Duodenal mucosa (tissue), 2 donors: ENCODE results near the gene NLRP1.

ENCODE experiments used
- H3K27ac ChIP-seq: one replicate; pipeline ENCODE4 v1.7.0; 2013; ENCODE audit warnings: low read depth, low read length
- H3K27me3 ChIP-seq, 2 donors: one replicate each; pipeline ENCODE4 v1.7.0; 2013; ENCODE audit warnings: low read length in 2 of 2, control low read depth in 1 of 2; ENCODE audit not compliant: insufficient read depth in 2 of 2, control insufficient read depth in 1 of 2
- H3K36me3 ChIP-seq, 2 donors: one replicate each; pipeline ENCODE4 v1.7.0; 2013; ENCODE audit warnings: low read length in 2 of 2, control low read depth in 1 of 2; ENCODE audit not compliant: insufficient read depth in 2 of 2, control insufficient read depth in 1 of 2
- H3K4me1 ChIP-seq, 2 donors: one replicate each; pipeline ENCODE4 v1.7.0; 2013; ENCODE audit warnings: low read length in 2 of 2, control low read depth in 1 of 2; ENCODE audit not compliant: insufficient read depth in 2 of 2, control insufficient read depth in 1 of 2
- H3K4me3 ChIP-seq, 2 donors: one replicate each; pipeline ENCODE4 v1.7.0; 2013; ENCODE audit warnings: low read length in 2 of 2, low read depth in 1 of 2
- H3K9ac ChIP-seq, 2 donors: one replicate each; pipeline ENCODE4 v1.7.0; 2013; ENCODE audit warnings: low read length in 2 of 2, low read depth in 1 of 2
- H3K9me3 ChIP-seq, 2 donors: one replicate each; pipeline ENCODE4 v1.7.0; 2013; ENCODE audit warnings: low read length in 2 of 2, control low read depth in 1 of 2; ENCODE audit not compliant: control insufficient read depth in 1 of 2

Gene NLRP1

GRCh38 chr17:5558815-5559785, 25.2 kb downstream of the NLRP1 start:
- H3K9me3 ChIP-seq, result no peaks in the 10 kb centered on the region
- no peaks in the 10 kb centered on the region for H3K4me1 ChIP-seq
- H3K27ac ChIP-seq, result no peak overlapping the region
- H3K27me3 ChIP-seq, result no peaks in the 10 kb centered on the region
- no peak overlapping the region for H3K9ac ChIP-seq
- peaks cover 0 to 16% of the 10 kb centered on the region in 2 donors for H3K36me3 ChIP-seq
- H3K4me3 ChIP-seq, result no peak overlapping the region

- no peak overlapping the region for H3K27ac ChIP-seq
- H3K9ac ChIP-seq, result no peak overlapping the region
- H3K27me3 ChIP-seq, result no peaks in the 10 kb centered on the region
- H3K4me1 ChIP-seq, result no peaks in the 10 kb centered on the region
- H3K9me3 ChIP-seq, result no peaks in the 10 kb centered on the region
- peaks cover 0 to 16% of the 10 kb centered on the region in 2 donors for H3K36me3 ChIP-seq
- H3K4me3 ChIP-seq, result no peak overlapping the region
Observed at GRCh38 chr17:5557990-5558389, 26.3 kb downstream of the NLRP1 start.

- H3K4me3 ChIP-seq, result no peak overlapping the region
- H3K4me1 ChIP-seq, result no peaks in the 10 kb centered on the region
- H3K9me3 ChIP-seq, result no peaks in the 10 kb centered on the region
- H3K27ac ChIP-seq, result no peak overlapping the region
- H3K36me3 ChIP-seq, result peaks cover 0 to 20% of the 10 kb centered on the region in 2 donors
- no peaks in the 10 kb centered on the region for H3K27me3 ChIP-seq
- H3K9ac ChIP-seq, result no peak overlapping the region
Observed at GRCh38 chr17:5557485-5557884, 26.8 kb downstream of the NLRP1 start.

DNA sequence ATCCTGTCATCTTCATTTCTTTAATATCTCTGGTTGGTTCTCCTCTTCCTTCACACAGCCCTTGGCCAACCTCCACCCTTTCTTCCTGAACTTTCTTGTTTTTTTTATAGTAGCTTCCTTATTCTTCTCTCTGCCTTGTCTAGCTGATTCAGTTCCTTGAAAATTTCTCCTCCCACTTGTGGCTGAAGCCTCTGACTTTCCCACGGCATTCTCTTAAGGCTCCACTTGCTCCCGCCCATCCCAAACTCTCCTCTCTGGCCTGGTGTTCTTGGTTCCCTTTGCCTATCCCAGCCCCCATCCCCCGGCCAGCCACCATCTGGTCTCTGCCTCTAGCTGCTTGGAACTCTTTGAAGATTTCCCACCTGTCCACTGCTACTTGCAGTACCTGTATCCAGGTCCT, 29.1 kb downstream of the NLRP1 start:
- H3K27me3 ChIP-seq, result no peaks in the 10 kb centered on the region
- H3K36me3 ChIP-seq, result peaks cover 0 to 14% of the 10 kb centered on the region in 2 donors
- H3K27ac ChIP-seq, result no peak overlapping the region
- H3K4me1 ChIP-seq, result no peaks in the 10 kb centered on the region
- no peak overlapping the region for H3K4me3 ChIP-seq
- H3K9me3 ChIP-seq, result no peaks in the 10 kb centered on the region
- H3K9ac ChIP-seq, result no peak overlapping the region

- H3K27me3 ChIP-seq, result no peaks in the 10 kb centered on the region
- no peak overlapping the region for H3K9ac ChIP-seq
- H3K36me3 ChIP-seq, result peaks cover 0 to 10% of the 10 kb centered on the region in 2 donors
- no peak overlapping the region for H3K27ac ChIP-seq
- H3K9me3 ChIP-seq, result no peaks in the 10 kb centered on the region
- H3K4me3 ChIP-seq, result no peak overlapping the region
- no peaks in the 10 kb centered on the region for H3K4me1 ChIP-seq
Observed at GRCh38 chr17:5553479-5553878, 30.8 kb downstream of the NLRP1 start.

GRCh38 chr17:5552841-5553240, 31.5 kb downstream of the NLRP1 start:
- no peak overlapping the region for H3K27ac ChIP-seq
- H3K36me3 ChIP-seq, result peaks cover 0 to 11% of the 10 kb centered on the region in 2 donors
- H3K9me3 ChIP-seq, result no peaks in the 10 kb centered on the region

GRCh38 chr17:5545051-5545987, 39.0 kb downstream of the NLRP1 start:
- H3K36me3 ChIP-seq, result peaks cover 0 to 38% of the 10 kb centered on the region in 2 donors
- no peaks in the 10 kb centered on the region for H3K27me3 ChIP-seq
- no peaks in the 10 kb centered on the region for H3K4me1 ChIP-seq
- no peak overlapping the region for H3K9ac ChIP-seq
- no peak overlapping the region for H3K27ac ChIP-seq
- no peaks in the 10 kb centered on the region for H3K9me3 ChIP-seq
- no peak overlapping the region for H3K4me3 ChIP-seq

More at GRCh38 chr17:5552841-5553240, 31.5 kb downstream of the NLRP1 start:
- Histone ChIP-seq H3K27me3 (no peaks in the 10 kb centered on the region), H3K9ac (no peak overlapping the region), H3K4me3 (no peak overlapping the region), H3K4me1 (no peaks in the 10 kb centered on the region)

- Histone ChIP-seq H3K36me3 (peaks cover 0 to 46% of the 10 kb centered on the region in 2 donors), H3K9ac (no peak overlapping the region), H3K27me3 (no peaks in the 10 kb centered on the region), H3K4me1 (no peaks in the 10 kb centered on the region), H3K27ac (no peak overlapping the region), H3K9me3 (no peaks in the 10 kb centered on the region), H3K4me3 (no peak overlapping the region)
Observed at GRCh38 chr17:5544115-5544514, 40.2 kb downstream of the NLRP1 start.

DNA sequence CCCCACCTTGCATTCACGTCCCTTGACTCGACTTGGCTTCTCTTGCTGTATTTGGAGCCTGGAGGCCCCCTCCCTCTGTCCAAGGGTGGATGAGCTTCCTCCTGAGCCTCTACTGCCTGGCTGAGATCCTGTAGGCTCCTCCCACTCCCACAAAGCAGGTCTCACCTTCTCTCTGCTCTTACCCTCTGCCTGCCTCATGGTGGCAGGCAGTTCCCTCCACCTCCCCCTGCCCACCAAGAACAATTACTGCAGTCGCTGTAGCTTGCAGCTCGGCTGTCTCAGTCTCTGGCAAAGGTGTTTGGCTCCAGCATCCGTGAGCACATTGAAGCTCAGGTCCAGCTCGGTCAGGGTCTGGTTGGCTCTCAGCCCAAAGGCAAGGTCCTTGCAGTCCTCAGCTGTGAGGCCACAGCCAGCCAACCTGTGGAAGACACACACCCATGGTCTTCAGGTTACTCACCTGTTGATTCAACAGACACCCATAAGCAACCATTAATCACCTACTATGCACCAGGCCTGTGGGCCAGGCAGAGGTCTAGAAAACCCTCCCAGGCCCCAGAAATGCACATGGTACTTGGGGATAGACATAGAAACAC, 42.6 kb downstream of the NLRP1 start:
- H3K27me3 ChIP-seq, result no peaks in the 10 kb centered on the region
- H3K9ac ChIP-seq, result no peak overlapping the region
- peaks cover 0 to 38% of the 10 kb centered on the region in 2 donors for H3K36me3 ChIP-seq
- no peak overlapping the region for H3K27ac ChIP-seq
- no peak overlapping the region for H3K4me3 ChIP-seq
- H3K4me1 ChIP-seq, result no peaks in the 10 kb centered on the region
- no peaks in the 10 kb centered on the region for H3K9me3 ChIP-seq
